ENCODE data around the gene NPIPA7. TPM values are rescaled to one million over a fixed set of nuclear protein-coding genes. Genes with fewer than 3 reads are reported as not detected.
"Not testable (repeated sequence)": the region's sequence is repeated elsewhere in the genome, so short reads cannot be mapped to it uniquely, and the experiment has no call there.

NPIPA7 gene
- polyA plus RNA-seq, 3 donors = 21.4 to 35.8 (median 34.8) TPM

DNA sequence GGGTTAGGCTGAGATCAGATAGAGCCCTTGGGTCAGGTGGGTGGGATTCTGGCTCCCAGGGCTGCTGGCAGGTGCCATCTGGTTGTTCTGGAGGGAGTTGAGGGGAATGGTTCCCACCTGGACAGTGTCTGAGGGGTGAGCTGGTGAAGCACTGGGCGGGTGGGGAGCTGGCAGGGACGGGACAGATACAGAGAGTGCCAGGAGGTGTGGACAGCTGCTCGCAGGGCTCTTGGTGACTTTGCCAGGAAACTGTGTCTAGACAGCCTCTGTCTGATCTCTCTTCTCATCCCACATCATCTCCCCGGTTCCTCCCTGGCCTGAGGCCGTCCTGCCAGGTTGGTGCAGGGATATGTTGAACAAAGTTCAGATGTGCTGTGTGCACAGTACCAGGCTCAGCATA, 38.1 kb downstream of the NPIPA7 start:
- not testable (repeated sequence) for DNase-seq

DNA sequence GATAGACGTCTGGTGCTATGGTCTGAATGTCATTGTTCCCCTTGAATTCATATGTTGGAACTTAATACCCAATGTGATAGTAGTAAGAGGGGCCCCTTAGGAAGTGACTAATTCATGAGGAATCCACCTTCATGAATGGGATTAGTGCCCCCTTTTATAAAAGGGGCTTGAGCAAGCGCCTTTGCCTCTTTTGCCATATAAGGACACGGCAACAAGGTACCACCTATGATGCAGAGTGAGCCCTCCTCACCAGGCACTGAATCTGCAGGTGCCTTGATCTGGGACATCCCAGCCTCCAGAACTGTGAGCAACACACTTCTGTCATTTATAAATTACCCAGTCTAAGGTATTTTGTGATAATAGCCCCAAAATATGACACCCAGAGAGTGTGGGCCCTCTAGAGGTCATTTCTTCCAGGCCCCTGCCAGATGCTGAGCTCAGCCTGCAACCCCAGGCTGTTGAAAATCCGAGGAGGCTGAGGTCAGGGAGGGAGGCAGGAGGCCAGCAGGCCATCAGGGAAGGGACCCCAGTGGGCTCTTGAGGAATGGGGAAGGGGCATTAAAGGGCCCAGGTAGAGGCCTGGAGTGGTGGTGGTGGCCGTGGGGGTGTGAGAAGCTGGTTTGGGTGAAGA, 39.1 kb downstream of the NPIPA7 start:
- not testable (repeated sequence) for DNase-seq

DNA sequence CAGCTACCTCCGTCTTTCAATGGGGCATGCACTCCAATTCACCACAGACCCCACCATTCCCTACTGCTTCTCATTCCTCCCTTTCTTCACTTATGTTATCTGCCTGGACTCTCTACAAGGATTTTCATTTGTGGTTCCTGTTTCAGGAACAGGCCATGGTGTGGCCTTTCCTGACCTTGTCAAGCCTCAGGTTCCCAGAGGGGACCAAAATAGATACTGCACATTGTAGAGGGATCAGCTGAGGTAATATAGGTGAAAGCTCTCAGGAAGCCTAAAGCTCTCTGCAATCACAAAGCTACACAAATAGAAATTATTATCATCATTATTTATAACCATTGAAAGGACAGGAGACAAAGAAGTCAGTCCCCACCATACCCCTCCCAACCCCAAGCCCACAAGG, 41.6 kb downstream of the NPIPA7 start:
- DNase-seq = not testable (repeated sequence)

DNA sequence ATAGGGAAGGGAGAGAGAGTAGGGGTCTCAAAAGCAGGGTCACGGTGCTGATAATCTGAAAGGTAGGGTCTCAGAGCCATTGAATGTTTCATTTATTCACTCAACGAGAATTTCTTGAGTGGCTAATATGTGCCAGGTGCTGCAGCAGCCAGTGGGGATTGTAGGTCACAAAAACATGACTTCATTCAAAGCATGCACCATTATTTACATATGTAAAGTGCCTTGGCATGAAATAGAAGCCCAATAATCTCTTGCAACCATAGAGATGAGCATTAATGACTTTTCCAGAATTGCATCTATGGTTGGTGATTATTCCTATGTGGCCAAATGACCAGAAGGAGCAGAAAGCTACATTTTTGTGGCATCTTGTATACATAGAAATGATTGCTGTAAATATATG, 46.2 kb downstream of the NPIPA7 start:
- not testable (repeated sequence) for DNase-seq

DNA sequence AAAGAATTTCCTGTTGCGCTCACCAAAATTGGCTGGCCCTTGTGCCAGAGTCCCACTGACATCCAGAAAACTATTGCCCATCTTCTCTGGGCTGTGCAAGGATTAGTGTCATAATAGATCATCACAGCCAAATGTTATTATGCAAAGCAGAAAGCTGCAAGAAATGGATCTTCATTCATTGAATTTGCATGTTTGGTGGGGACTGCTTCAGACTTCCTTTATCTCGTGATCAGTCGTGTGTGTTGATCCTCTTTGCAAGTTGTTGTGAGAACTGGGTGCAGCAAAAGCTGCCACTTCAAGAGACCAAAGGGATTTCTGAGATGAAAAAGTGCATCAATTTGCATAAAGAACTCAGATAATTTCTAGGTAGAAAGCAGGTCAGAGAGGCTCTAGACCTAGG, 52.2 kb downstream of the NPIPA7 start:
- DNase-seq = not testable (repeated sequence)

DNA sequence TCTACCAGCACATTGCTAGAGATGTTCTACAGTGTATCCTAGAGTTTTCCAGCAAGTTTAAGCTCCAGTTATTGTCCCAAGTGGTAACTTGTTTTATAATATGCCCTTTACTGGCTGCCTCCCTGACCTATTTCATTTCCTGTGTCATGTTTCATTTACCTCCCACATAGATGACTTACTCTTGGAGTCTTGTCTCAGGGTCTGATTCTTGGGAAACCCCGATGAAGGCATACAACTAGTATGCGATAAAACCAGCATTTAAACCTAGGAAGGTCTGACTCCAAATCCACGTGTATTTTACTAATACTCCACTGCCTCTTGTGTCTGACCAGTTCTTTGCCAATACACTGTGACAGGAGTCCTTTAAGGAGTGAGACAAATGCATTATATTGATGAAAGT, 55.8 kb downstream of the NPIPA7 start:
- DNase-seq = not testable (repeated sequence)

DNA sequence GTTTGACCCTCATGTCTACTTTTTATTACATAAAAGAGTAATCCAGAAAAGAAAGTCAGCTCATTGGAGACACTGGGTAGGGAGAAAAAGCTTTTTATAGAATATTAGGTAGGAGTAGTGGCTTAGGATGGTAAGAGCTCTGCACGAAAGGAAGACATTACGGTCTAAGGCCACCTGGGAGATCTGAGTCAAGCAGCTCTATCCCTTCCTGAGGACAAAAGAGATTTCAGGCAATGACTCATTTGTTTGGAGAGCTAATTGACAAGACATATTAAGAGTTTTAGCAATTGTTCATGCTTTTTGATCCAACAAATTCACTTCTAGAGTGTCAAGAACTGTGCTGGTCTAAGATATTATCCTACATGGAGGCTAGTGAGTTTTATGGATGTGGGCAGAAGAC, 62.5 kb downstream of the NPIPA7 start:
- not testable (repeated sequence) for DNase-seq

Other genes starting within 250 kb of the NPIPA7 start
- 10 to 100 TPM; 21.2 to 36.2 (median 22.6) TPM for gene ABCC6, start 155.6 kb upstream of the NPIPA7 start, polyA plus RNA-seq (ENCODE audit: insufficient read length in 3 of 3)
- gene NOMO3, start 146.6 kb upstream of the NPIPA7 start, polyA plus RNA-seq (ENCODE audit: insufficient read length in 3 of 3) = 10 to 100 TPM; 19.4 to 48.7 (median 40.0) TPM

Measured in renal pelvis (tissue), 4 donors.